HEK293 (cell line): ENCODE data around the gene PCDHAC1.

Experiments used
- HOXD13 ChIP-seq: sonication (generic); formaldehyde crosslinking; IDR thresholded peaks from 2 replicates; pipeline ENCODE4 v1.8.0; 2022; ENCODE audit warnings: missing genetic modification reagents, borderline replicate concordance
- MYNN ChIP-seq: fragments of 450-650 bp; formaldehyde crosslinking; IDR thresholded peaks from 2 replicates; pipeline ENCODE4 v1.5.1; 2016; ENCODE audit warnings: missing biosample characterization, missing genetic modification characterization, borderline replicate concordance
- SETDB1 ChIP-seq: IDR thresholded peaks from one replicate; pipeline ENCODE4 v1.6.1; 2017; ENCODE audit warnings: mild to moderate bottlenecking, low read length, moderate library complexity, mixed read lengths; ENCODE audit not compliant: insufficient read length
- ZNF10 ChIP-seq: fragments of 450-650 bp; formaldehyde crosslinking; IDR thresholded peaks from 2 replicates; pipeline ENCODE4 v1.5.1; 2017; ENCODE audit warnings: missing biosample characterization, missing genetic modification characterization
- ZSCAN23 ChIP-seq: fragments of 450-650 bp; formaldehyde crosslinking; IDR thresholded peaks from 2 replicates; pipeline ENCODE4 v1.5.1; 2016; ENCODE audit warnings: missing biosample characterization, missing genetic modification characterization
- TF ChIP-seq, protein P1 (sequence below): fragments of 450-650 bp; formaldehyde crosslinking; IDR thresholded peaks from 2 replicates; pipeline ENCODE4 v1.5.1; 2016; ENCODE audit warnings: missing biosample characterization, missing genetic modification characterization

DNA sequence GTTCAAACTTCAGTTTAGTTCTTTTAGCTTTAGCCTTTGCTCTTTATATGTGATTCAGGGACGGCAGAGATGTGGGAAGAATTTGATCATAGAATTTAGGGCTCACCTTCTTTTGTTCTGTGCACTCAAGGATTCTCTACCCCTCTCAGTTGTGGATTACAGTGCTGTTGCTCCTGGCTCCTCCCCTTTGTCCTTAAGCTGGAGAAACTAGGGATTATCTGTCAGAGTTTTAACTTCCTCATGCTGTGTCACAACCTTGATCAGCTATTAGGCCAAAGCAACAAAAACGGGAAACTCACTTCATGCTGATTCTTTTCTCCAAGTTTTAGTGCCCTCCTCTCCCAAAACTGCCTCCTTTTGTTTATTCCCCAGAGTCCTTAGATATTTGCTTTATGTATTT is 27.1 kb downstream of the PCDHAC1 start:
- TF ChIP-seq ZSCAN23 (tag by site-specific recombination) (no peak), HOXD13 (CRISPR knock-in tag) (no peak), ZNF10 (tag by site-specific recombination) (no peak), SETDB1 (no peak), MYNN (no peak)
- TF ChIP-seq, protein P1, sequence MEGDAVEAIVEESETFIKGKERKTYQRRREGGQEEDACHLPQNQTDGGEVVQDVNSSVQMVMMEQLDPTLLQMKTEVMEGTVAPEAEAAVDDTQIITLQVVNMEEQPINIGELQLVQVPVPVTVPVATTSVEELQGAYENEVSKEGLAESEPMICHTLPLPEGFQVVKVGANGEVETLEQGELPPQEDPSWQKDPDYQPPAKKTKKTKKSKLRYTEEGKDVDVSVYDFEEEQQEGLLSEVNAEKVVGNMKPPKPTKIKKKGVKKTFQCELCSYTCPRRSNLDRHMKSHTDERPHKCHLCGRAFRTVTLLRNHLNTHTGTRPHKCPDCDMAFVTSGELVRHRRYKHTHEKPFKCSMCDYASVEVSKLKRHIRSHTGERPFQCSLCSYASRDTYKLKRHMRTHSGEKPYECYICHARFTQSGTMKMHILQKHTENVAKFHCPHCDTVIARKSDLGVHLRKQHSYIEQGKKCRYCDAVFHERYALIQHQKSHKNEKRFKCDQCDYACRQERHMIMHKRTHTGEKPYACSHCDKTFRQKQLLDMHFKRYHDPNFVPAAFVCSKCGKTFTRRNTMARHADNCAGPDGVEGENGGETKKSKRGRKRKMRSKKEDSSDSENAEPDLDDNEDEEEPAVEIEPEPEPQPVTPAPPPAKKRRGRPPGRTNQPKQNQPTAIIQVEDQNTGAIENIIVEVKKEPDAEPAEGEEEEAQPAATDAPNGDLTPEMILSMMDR (tag by site-specific recombination) = no peak
